Measurements from ENCODE around the gene MYL12A.

Gene MYL12A

DNA sequence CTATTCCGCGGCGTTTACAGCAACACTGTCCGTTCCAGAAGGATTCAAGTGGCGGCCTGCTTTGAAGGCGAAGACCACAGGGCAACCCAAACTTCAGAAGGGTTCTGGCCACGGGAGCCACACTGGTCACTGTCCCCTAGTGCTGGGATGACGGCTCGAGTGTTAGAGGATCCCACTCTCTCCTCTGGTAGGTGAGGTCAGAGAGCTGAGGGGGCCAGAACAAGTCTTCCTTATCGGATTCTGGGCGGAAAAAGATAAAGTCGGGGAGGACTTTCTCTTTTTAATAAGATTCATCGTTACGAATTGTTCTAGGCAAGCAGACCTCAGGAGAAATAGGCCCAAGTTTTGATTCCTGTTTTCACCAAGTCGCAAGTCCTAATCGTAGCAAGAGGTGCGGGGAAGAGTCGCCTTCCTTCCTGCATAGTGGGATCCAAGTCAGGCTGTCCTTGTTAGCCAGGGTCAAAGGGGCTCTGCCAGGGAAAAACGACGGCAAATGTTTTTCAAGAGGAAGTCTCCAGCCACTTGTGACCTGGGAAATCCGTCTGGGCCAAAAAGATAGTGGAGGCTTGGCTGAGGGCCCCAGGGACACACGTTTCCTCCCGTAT is 864 bp upstream of the MYL12A start:
- TF ChIP-seq, protein P1, sequence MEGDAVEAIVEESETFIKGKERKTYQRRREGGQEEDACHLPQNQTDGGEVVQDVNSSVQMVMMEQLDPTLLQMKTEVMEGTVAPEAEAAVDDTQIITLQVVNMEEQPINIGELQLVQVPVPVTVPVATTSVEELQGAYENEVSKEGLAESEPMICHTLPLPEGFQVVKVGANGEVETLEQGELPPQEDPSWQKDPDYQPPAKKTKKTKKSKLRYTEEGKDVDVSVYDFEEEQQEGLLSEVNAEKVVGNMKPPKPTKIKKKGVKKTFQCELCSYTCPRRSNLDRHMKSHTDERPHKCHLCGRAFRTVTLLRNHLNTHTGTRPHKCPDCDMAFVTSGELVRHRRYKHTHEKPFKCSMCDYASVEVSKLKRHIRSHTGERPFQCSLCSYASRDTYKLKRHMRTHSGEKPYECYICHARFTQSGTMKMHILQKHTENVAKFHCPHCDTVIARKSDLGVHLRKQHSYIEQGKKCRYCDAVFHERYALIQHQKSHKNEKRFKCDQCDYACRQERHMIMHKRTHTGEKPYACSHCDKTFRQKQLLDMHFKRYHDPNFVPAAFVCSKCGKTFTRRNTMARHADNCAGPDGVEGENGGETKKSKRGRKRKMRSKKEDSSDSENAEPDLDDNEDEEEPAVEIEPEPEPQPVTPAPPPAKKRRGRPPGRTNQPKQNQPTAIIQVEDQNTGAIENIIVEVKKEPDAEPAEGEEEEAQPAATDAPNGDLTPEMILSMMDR (IDR thresholded peaks at IDR 0.05) = no peak

DNA sequence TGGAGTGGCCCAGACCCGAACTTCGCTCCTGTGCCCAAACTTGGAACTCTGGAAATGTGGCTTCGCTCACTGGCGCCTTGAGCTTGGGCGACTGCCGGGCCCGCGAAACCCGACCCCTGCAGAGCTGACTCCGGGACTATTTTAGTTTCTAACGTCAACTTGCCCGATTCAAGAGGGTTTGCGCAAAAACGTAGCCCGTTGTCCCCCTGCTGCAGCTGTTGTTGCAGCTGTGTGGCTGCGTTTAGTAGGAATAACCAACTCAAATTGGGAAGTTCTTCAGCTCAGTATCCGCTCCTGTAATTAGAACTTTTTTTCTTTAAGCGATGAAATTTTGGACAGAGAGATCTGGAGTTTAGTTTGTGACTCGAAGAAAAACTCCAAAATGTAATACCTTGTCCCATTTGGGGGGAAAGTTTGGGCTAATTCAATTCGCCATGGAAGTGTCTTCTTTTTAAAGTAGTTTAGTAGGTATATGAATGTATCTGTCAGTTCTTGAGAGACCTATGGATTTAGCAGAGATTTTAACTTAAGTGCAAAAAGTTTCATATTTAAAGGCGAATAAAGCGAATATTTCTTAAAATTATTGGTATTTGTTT is 559 bp downstream of the MYL12A start:
- TF ChIP-seq, protein P1 (IDR thresholded peaks at IDR 0.05) = no peak

DNA sequence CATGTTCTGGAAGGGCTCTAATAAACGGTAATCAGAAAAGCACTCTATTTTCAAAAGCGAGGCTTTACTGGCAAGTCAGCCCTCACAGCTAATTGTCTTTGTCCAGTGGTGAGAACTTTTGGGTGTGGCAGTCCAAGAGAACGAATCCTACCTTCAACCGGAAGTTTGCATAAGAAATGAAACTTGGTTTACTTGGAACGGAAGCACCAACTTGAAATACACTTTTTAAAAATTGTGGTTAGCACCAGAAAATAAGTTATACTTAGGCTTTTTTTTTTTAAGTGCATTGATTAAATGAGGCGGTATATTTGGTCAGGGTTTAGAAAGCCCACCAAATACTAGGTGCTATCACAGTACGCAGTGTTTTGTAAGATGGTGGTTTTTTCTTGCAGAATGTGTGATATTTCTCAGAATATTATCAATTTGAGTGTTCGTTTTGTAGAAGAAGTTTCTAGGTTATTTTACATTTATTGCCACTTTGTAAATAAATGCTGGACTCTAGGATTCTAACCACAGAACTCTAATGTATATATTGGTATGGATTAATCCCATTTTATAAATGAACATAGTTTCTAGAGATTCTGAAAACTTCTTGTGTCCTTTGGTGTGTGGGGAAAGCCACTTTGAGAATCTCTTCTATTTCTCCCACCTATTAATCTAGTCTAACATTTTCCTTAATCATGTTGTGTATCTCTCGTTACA is 1.2 kb downstream of the MYL12A start:
- TF ChIP-seq, protein P1 (IDR thresholded peaks at IDR 0.05) = no peak

DNA sequence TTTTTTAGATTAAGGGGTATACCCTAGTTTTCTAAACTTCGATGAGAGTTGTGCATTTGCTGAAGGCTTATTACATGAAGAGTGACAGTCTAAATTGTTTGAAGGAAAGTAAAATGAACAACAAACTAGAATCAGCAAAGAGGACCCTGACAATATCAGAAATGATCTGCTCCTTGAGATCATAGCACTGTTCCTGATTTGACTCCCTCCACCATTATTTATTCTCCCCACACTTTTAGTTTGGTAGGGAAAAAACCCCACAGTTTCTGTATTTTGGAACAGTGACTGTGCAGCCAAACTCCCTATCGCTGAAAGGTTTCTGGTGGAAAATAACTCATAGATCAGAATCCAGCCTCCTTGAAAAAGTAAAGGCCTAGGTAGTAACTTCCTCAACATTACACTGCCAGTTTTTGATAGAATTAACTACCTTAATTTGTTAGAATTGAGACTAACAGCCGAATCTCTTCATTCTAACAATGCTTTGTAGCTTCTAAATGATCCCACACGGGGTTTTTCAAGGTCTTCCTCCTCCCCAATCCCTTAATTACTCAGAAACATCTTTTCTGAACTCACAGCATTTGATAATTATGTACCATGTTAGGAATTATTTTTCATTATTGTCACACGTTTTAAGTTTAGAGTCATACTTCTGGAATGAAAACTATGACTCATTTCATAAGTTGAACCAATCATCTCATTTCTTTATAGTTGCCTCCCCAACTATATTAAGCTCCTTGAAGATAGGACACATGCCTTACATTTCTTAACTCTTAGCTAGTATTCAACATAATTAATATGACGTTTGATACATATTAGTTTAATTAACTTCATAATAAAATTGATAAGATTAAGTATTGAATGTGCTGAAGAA is 2.9 kb downstream of the MYL12A start:
- TF ChIP-seq, protein P1 (IDR thresholded peaks at IDR 0.05) = no peak

DNA sequence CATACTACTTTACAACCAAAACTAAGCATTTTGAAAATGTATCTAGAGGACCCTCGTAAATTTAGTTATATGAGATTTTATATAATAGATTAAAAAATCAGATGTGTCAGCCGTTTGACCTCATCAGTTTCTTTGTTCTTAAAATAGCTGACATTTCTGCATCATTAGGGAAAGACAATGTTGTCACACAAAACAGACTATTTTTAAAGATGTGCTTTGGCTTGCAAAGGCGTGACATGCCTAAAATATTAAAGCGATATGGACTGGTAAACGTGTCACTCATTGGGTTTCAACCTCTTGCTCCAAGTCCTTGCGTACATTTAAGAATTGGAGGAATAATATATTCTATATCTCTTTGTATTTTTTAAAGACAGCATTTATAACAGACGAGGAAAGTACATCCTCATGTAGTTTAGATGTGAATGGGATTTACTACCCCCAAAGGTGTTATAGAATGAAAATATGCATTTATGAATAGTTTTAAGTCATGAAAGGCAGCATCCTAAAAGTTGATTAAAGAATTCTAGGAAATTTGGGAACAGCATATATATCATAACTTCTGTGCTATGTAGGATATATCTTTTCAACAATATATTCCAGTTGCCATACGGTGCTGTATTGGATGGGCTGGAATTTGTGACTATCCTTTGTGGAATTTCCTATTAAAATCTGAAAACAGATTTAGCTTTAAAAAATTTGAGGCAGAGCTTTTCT is 3.8 kb downstream of the MYL12A start:
- TF ChIP-seq, protein P1 (IDR thresholded peaks at IDR 0.05) = no peak

DNA sequence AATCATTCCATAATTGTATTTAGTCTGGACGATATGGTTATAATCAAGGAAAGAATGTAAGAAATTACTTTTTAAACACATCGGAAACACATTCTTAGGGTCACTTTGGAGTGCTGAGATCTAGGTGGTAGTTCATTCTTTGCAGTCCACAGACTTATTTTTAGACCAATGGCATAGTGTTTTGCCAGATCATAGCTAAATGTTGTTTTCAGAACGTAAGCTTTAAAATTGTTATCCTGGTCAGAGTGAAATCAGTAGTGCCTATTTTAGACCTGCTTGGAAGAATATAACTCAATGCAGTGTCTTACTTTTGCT is 4.3 kb downstream of the MYL12A start:
- TF ChIP-seq, protein P1 (IDR thresholded peaks at IDR 0.05) = no peak

DNA sequence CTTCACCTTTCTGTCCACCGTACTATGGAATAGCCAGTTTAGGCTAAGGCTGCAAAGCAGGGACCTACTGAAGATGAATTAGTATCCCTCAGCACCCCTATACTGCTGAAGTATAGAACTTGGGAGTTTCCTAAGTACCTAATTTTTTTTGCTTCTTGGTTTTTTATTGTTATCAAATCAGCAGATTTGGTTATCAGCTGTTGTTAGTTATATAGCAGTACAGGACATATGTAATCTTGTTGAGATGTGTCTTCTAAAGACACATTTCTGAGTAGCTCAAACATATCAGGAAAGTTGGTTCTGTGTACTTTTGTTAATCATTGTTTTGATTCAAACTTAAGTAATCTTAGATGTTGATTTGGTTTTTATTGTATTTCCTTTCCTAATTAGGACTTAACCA is 5.2 kb downstream of the MYL12A start:
- TF ChIP-seq, protein P1 (IDR thresholded peaks at IDR 0.05) = no peak

All from LNCAP (cell line).